Measurements from ENCODE around the gene MYL2.

Gene MYL2

GRCh38 chr12:110948041-110948440, 27.7 kb upstream of the MYL2 start:
- DNase-seq (ENCODE audit: low spot score), result no peak
- Histone ChIP-seq H3K4me3 (no peak overlapping the region), H3K27ac (no peak overlapping the region)
- TF ChIP-seq, protein P1, sequence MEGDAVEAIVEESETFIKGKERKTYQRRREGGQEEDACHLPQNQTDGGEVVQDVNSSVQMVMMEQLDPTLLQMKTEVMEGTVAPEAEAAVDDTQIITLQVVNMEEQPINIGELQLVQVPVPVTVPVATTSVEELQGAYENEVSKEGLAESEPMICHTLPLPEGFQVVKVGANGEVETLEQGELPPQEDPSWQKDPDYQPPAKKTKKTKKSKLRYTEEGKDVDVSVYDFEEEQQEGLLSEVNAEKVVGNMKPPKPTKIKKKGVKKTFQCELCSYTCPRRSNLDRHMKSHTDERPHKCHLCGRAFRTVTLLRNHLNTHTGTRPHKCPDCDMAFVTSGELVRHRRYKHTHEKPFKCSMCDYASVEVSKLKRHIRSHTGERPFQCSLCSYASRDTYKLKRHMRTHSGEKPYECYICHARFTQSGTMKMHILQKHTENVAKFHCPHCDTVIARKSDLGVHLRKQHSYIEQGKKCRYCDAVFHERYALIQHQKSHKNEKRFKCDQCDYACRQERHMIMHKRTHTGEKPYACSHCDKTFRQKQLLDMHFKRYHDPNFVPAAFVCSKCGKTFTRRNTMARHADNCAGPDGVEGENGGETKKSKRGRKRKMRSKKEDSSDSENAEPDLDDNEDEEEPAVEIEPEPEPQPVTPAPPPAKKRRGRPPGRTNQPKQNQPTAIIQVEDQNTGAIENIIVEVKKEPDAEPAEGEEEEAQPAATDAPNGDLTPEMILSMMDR (IDR thresholded peaks at IDR 0.05), result no peak

GRCh38 chr12:110943373-110943772, 23.0 kb upstream of the MYL2 start:
- no peak for DNase-seq (ENCODE audit: low spot score)
- TF ChIP-seq, protein P1 (IDR thresholded peaks at IDR 0.05), result no peak
- Histone ChIP-seq H3K4me3 (no peak overlapping the region), H3K27ac (no peak overlapping the region)

DNA sequence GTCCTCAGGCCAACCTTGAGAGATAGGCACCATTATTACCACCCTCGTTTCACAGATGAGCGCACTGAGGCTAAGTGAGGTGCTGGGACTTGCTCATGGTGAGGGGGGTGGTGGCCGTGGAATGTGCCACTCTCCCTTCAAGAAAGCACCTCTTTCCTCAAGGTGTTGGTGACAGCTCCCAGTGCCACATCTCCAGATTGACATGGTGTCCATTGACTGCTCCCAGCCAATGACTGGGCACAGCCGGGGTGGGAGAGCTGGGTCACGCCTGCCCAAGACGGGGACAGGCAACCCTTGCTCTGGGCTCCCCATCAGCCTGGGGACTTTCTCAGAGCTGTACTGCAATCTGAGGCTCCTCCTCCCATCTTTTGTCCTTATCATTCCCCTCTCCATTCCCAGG, 21.0 kb upstream of the MYL2 start:
- TF ChIP-seq, protein P1 (IDR thresholded peaks at IDR 0.05), result no peak
- Histone ChIP-seq H3K27ac (no peak overlapping the region), H3K4me3 (no peak overlapping the region)
- no peak for DNase-seq (ENCODE audit: low spot score)

- no peak for DNase-seq (ENCODE audit: low spot score)
- Histone ChIP-seq H3K27ac (no peak overlapping the region), H3K4me3 (no peak overlapping the region)
- TF ChIP-seq, protein P1 (IDR thresholded peaks at IDR 0.05), result no peak
These were observed 20.6 kb upstream of the MYL2 start for GRCh38 chr12:110940933-110941332.

GRCh38 chr12:110940296-110940695, 19.9 kb upstream of the MYL2 start:
- no peak overlapping the region for H3K27ac ChIP-seq
- TF ChIP-seq, protein P1 (IDR thresholded peaks at IDR 0.05), result no peak
- no peak for DNase-seq (ENCODE audit: low spot score)
- H3K4me3 ChIP-seq, result no peak overlapping the region

GRCh38 chr12:110937104-110937641, 16.8 kb upstream of the MYL2 start:
- TF ChIP-seq, protein P1 (IDR thresholded peaks at IDR 0.05), result peak; percentile 76
- H3K4me3 ChIP-seq, result no peak overlapping the region
- no peak for DNase-seq (ENCODE audit: low spot score)
- no peak overlapping the region for H3K27ac ChIP-seq

- DNase-seq (ENCODE audit: low spot score), result no peak
- TF ChIP-seq, protein P1 (IDR thresholded peaks at IDR 0.05), result no peak
- H3K27ac ChIP-seq, result no peak overlapping the region
- H3K4me3 ChIP-seq, result no peak overlapping the region
These were observed 16.2 kb upstream of the MYL2 start for GRCh38 chr12:110936367-110937103.
